Body of pancreas (tissue), 4 donors: ENCODE results near the gene POU3F3. TPM values are rescaled to one million over a fixed set of nuclear protein-coding genes. Genes with fewer than 3 reads are reported as not detected.

Experiments
- ATAC-seq: fragments of 150-250 bp; one replicate; pipeline ENCODE4 v1.9.1; 2016
- DNase-seq, 4 donors: peaks; one replicate each; pipeline ENCODE4 v3.0.0-alpha.2; 2019
- H3K27ac ChIP-seq, 4 donors: fragments of 200-600 bp; sonication (generic); 1 replicate in 3 of 4; 2 replicates in 1 of 4; pipeline versions ENCODE4 v1.5.1 to v1.6.1; 2016 to 2019; ENCODE audit warnings: mild to moderate bottlenecking in 1 of 4, mixed read lengths in 1 of 4, moderate library complexity in 1 of 4
- H3K27me3 ChIP-seq, 2 donors: fragments of 200-600 bp; sonication (generic); one replicate each; pipeline ENCODE4 v1.6.0; 2016; ENCODE audit warnings: mild to moderate bottlenecking in 1 of 2
- H3K36me3 ChIP-seq, 2 donors: fragments of 200-600 bp; sonication (generic); replicated peaks in 1 of 2; 2 replicates each; pipeline ENCODE4 v1.5.1; 2016; ENCODE audit warnings: low read depth in 2 of 2; ENCODE audit not compliant: insufficient read depth in 1 of 2
- H3K4me1 ChIP-seq: fragments of 200-600 bp; sonication (generic); one replicate; pipeline ENCODE4 v1.6.0; 2016
- H3K4me3 ChIP-seq, 2 donors: fragments of 200-600 bp; sonication (generic); 1 replicate in 1 of 2; 2 replicates in 1 of 2; pipeline ENCODE4 v1.5.1; 2016 to 2019
- H3K9me3 ChIP-seq, 3 donors: fragments of 200-600 bp; sonication (generic); 1 replicate in 2 of 3; 2 replicates in 1 of 3; pipeline ENCODE4 v1.5.1; 2016
- POLR2A ChIP-seq, 3 donors: fragments of 450-650 bp; IDR thresholded peaks; one replicate each; pipeline ENCODE4 v1.6.1; 2016; ENCODE audit warnings: antibody characterized with exemption in 3 of 3, mild to moderate bottlenecking in 2 of 3
- WGBS, 2 donors: methylation state at CpG; one replicate each; pipeline ENCODE4 v1.1.5; 2017; 5-methylcytosine and 5-hydroxymethylcytosine counted together
- intact Hi-C: fragments of 100-400 bp; cut with DNase I; formaldehyde crosslinking; loops from one replicate; pipeline ENCODE4 v1.15.1; 2023
- total RNA-seq, 2 donors: library from RNA; depleted of rRNA; stranded (reverse); fragments of >200 nt; gene quantifications; one replicate each; pipeline ENCODE4 v1.1.0, GENCODE V29; 2016
- TF ChIP-seq, protein P1 (sequence below), 7 experiments: fragments of 450-650 bp in 4 of 7; fragments of 200-600 bp in 3 of 7; sonication (generic) in 3 of 7; IDR thresholded peaks; one replicate each; pipeline ENCODE4 v1.5.1; 2016 to 2019; ENCODE audit warnings: antibody characterized with exemption in 7 of 7

POU3F3 gene
- total RNA-seq, 2 donors from 2014 or later, result not detected

DNA sequence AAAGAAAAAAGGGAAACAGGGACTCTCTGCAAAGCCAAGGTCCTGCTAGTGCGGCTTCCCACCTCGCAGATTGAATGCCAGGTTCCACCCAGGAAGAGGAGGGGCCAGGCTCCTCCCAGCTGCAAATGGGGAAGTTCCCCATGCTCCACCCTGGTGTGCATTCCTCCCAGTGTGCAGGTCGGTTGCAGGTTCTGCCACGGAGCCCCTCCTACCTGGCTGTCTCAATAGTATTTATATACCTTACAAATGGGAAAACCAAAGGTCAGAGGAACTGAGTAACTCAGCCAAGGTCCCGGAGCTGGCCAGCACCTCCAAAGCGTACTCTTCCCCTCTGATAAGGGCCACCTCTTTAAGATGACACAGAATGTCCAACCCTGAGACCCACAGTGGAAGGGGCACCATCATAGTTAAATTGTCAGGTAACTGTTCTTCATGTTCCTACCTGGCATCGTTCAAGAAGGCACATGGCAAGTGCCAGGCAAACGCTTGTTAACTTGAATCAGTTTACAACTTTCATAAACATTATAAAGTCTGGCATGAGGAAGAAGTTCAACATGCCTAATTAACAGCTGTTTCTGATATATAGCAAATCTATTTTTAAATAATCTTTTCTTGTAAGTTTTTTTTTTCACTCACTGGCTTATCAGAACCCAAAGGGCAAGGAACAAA, 35.5 kb downstream of the POU3F3 start:
- H3K36me3 ChIP-seq, result no peaks in the 10 kb centered on the region
- WGBS, 2 donors, result 29 to 41% methylated on average over 8 of the region's 8 CpGs
- H3K27me3 ChIP-seq, result no peaks in the 10 kb centered on the region
- no peak overlapping the region for H3K27ac ChIP-seq
- no peak for ATAC-seq
- no peaks in the 10 kb centered on the region for H3K9me3 ChIP-seq
- H3K4me1 ChIP-seq, result no peaks in the 10 kb centered on the region
- DNase-seq, result peak in 1 of 4 donors; percentile 7
- TF ChIP-seq, protein P1, sequence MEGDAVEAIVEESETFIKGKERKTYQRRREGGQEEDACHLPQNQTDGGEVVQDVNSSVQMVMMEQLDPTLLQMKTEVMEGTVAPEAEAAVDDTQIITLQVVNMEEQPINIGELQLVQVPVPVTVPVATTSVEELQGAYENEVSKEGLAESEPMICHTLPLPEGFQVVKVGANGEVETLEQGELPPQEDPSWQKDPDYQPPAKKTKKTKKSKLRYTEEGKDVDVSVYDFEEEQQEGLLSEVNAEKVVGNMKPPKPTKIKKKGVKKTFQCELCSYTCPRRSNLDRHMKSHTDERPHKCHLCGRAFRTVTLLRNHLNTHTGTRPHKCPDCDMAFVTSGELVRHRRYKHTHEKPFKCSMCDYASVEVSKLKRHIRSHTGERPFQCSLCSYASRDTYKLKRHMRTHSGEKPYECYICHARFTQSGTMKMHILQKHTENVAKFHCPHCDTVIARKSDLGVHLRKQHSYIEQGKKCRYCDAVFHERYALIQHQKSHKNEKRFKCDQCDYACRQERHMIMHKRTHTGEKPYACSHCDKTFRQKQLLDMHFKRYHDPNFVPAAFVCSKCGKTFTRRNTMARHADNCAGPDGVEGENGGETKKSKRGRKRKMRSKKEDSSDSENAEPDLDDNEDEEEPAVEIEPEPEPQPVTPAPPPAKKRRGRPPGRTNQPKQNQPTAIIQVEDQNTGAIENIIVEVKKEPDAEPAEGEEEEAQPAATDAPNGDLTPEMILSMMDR (IDR thresholded peaks at IDR 0.05), result no peak
- TF ChIP-seq POLR2A (IDR thresholded peaks at IDR 0.05), result no peak
- H3K4me3 ChIP-seq, result no peak overlapping the region
- intact Hi-C loops, result no loop called here

DNA sequence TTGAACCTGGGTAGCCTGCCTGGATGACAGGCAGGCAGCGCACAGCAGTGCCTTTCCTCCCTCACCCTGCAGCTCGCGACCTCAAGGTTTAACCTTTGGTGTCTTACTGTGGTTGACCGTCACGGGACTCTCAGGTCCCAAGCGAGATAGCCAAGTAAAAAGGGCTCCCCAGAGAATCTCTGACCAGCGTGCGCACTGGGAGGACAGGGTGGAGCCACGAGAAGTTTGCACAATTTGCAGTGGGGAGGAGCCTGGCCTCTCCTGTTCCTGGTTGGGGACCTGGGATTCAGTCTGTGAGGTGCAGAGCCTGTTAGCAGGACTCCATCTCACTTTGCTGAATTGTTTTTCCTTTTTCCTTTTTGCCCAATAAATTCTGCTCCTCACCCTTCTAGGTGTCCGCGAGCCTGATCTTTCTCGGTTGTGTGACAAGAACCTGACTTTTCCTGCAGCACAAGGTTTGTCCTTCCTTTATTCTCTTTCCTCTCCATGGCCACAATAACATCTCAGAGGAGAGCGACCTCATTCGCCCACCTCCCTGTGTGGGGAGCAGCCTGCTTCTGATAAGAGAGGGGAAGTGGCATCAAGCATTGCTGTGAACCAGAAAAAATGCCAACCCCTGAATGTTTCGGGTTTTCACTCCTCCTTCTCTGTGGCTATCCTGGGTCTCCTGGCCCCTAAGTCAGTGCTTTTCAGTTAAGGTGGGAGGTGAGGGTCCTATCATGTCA, 36.2 kb downstream of the POU3F3 start:
- Histone ChIP-seq H3K36me3 (no peaks in the 10 kb centered on the region), H3K27ac (no peak overlapping the region), H3K4me3 (no peak overlapping the region), H3K9me3 (no peaks in the 10 kb centered on the region), H3K4me1 (no peaks in the 10 kb centered on the region), H3K27me3 (no peaks in the 10 kb centered on the region)
- intact Hi-C loops, result no loop called here
- DNase-seq, result no peak
- TF ChIP-seq POLR2A (IDR thresholded peaks at IDR 0.05), result no peak
- TF ChIP-seq, protein P1 (IDR thresholded peaks at IDR 0.05), result no peak
- no peak for ATAC-seq
- 71 to 80% methylated on average over 14 to 15 of the region's 15 CpGs for WGBS, 2 donors

- no peaks in the 10 kb centered on the region for H3K9me3 ChIP-seq
- H3K36me3 ChIP-seq, result no peaks in the 10 kb centered on the region
- intact Hi-C loops, result no loop called here
- no peaks in the 10 kb centered on the region for H3K27me3 ChIP-seq
- ATAC-seq, result no peak
- H3K27ac ChIP-seq, result no peak overlapping the region
- no peak for DNase-seq
- no peak overlapping the region for H3K4me3 ChIP-seq
- TF ChIP-seq POLR2A (IDR thresholded peaks at IDR 0.05), result no peak
- H3K4me1 ChIP-seq, result no peaks in the 10 kb centered on the region
- 71 to 85% methylated on average over 9 to 10 of the region's 10 CpGs for WGBS, 2 donors
These were observed 36.8 kb downstream of the POU3F3 start for GRCh38 chr2:104890685-104891069.

DNA sequence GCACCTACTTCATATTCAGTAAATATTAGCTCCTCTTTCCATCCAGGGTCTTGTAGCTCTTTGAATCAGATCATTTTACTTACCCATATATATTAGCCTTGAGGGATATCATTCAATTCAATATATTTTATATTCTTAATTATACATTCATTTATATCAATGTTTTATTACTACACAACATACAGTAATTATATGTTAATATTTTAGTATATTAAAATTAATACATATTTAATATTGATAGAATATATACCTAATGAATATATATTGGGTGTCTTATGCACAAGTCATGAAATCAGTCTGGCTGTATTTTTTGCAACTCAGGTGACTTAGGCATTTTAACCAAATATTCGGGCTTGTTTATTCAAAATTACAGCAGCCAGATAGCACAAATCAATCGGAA, 37.2 kb downstream of the POU3F3 start:
- no peak overlapping the region for H3K27ac ChIP-seq
- no peaks in the 10 kb centered on the region for H3K36me3 ChIP-seq
- H3K4me3 ChIP-seq, result no peak overlapping the region
- DNase-seq, result no peak
- intact Hi-C loops, result no loop called here
- no peaks in the 10 kb centered on the region for H3K27me3 ChIP-seq
- no peaks in the 10 kb centered on the region for H3K9me3 ChIP-seq
- no peak for ATAC-seq
- no peaks in the 10 kb centered on the region for H3K4me1 ChIP-seq
- WGBS, 2 donors, result 67 to 70% methylated on average over 2 of the region's 2 CpGs
- TF ChIP-seq, protein P1 (IDR thresholded peaks at IDR 0.05), result no peak
- TF ChIP-seq POLR2A (IDR thresholded peaks at IDR 0.05), result no peak

DNA sequence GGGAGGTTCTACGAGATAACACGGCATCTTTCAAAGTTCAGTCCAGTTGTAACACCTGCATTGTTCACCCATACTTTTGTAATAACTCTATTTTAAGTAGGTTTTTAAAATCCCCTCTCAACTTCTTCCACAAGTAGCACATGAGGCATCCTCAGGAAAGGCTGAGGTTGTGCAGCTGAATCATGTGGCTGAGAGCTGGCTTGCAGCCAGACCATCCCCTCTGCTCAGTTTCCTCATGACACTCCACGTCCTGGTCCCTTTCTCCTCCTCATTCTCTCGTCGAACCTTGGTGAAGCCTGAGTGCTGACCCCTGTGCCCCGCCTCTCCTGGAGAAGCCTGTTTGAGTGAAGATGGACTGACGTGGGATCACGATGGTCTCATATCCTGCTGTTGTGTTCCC, 42.5 kb downstream of the POU3F3 start:
- Histone ChIP-seq H3K4me3 (no peak overlapping the region), H3K27ac (no peak overlapping the region), H3K9me3 (no peaks in the 10 kb centered on the region), H3K4me1 (peaks cover 8% of the 10 kb centered on the region), H3K36me3 (no peaks in the 10 kb centered on the region), H3K27me3 (no peaks in the 10 kb centered on the region)
- ATAC-seq (no peak), DNase-seq (no peak)
- 48 to 53% methylated on average over 8 of the region's 8 CpGs for WGBS, 2 donors
- intact Hi-C loops, result no loop called here
- TF ChIP-seq, protein P1 (IDR thresholded peaks at IDR 0.05), result no peak
- TF ChIP-seq POLR2A (IDR thresholded peaks at IDR 0.05), result no peak
